Right lobe of liver (tissue), 6 donors: ENCODE results near the gene HNRNPA1L2. TPM values are rescaled to one million over a fixed set of nuclear protein-coding genes. Genes with fewer than 3 reads are reported as not detected.
A peak's percentile ranks its signal among the peaks of the same experiment; 100 is the strongest.
"Not testable (repeated sequence)": the region's sequence is repeated elsewhere in the genome, so short reads cannot be mapped to it uniquely, and the experiment has no call there.

Experiments
- ATAC-seq, 4 donors: fragments of 200-7000 bp; cut with Tn5 transposase; one replicate each; pipeline ENCODE4 v1.9.1; 2020; ENCODE audit warnings: mild to moderate bottlenecking in 4 of 4, moderate library complexity in 4 of 4
- DNase-seq, 3 donors: peaks; one replicate each; pipeline ENCODE4 v3.0.0-alpha.2; 2020
- H3K27ac ChIP-seq, 3 donors: fragments of 200-600 bp; one replicate each; pipeline ENCODE4 v1.8.0; 2022
- H3K27me3 ChIP-seq, 2 donors: fragments of 200-600 bp; one replicate each; pipeline ENCODE4 v1.8.0; 2022
- H3K36me3 ChIP-seq, 4 donors: fragments of 200-600 bp; sonication (generic) in 1 of 4; one replicate each; pipeline versions ENCODE4 v1.5.1 to v1.8.0; 2017 to 2022; ENCODE audit warnings: control low read depth in 1 of 4
- H3K4me1 ChIP-seq, 4 donors: fragments of 200-600 bp; sonication (generic) in 1 of 4; one replicate each; pipeline versions ENCODE4 v1.5.1 to v1.8.0; 2017 to 2022; ENCODE audit warnings: control low read depth in 1 of 4
- H3K4me3 ChIP-seq, 3 donors: fragments of 200-600 bp; one replicate each; pipeline ENCODE4 v1.8.0; 2022
- H3K9me3 ChIP-seq, 4 donors: fragments of 200-600 bp; sonication (generic) in 1 of 4; one replicate each; pipeline versions ENCODE4 v1.5.1 to v1.8.0; 2017 to 2022; ENCODE audit warnings: control low read depth in 1 of 4
- POLR2A ChIP-seq: fragments of 450-650 bp; IDR thresholded peaks from one replicate; pipeline ENCODE4 v1.6.1; 2017; ENCODE audit warnings: antibody characterized with exemption, mild to moderate bottlenecking
- WGBS: methylation state at CpG from one replicate; pipeline ENCODE4 v1.1.6; 2018; ENCODE audit warnings: low coverage, low lambda C conversion rate; ENCODE audit not compliant: insufficient coverage; ENCODE audit errors: missing lambda C conversion rate; 5-methylcytosine and 5-hydroxymethylcytosine counted together
- intact Hi-C, 2 donors: fragments of 100-400 bp; cut with DNase I; formaldehyde crosslinking; loops; one replicate each; pipeline versions ENCODE4 v1.11.2 to v1.14.1; 2022
- total RNA-seq, 6 experiments: library from RNA; depleted of rRNA in 2 of 6; stranded (reverse); fragments of >200 nt in 2 of 6; fragmentation: NEBNext Ultra II Directional in 3 of 6; extraction: Animal tissue kit (Norgen Biotek cat#: 25700) in 3 of 6; gene quantifications; one replicate each; pipeline versions ENCODE4 v1.1.0 to v1.2.4, GENCODE V29; 2016 to 2023
- TF ChIP-seq, protein P1 (sequence below), 4 donors: fragments of 200-600 bp in 3 of 4; fragments of 450-650 bp in 1 of 4; IDR thresholded peaks; one replicate each; pipeline versions ENCODE4 v1.5.1 to v1.8.0; 2016 to 2022; ENCODE audit warnings: antibody characterized with exemption in 4 of 4, mild to moderate bottlenecking in 2 of 4
- donor health status: DM: no; HTN: yes; CAD: no.
- donor health status: DM: no; HTN: no; CAD: no.
- donor health status: DM: no; HTN: no; CAD: no.
- donor health status: DM: no; HTN: yes; CAD: no.
- donor health status: DM: no; HTN: yes; CAD: no.

HNRNPA1L2 gene
- total RNA-seq, 6 experiments from 2014 or later = 0.31 to 1.9 (median 1.2) TPM

DNA sequence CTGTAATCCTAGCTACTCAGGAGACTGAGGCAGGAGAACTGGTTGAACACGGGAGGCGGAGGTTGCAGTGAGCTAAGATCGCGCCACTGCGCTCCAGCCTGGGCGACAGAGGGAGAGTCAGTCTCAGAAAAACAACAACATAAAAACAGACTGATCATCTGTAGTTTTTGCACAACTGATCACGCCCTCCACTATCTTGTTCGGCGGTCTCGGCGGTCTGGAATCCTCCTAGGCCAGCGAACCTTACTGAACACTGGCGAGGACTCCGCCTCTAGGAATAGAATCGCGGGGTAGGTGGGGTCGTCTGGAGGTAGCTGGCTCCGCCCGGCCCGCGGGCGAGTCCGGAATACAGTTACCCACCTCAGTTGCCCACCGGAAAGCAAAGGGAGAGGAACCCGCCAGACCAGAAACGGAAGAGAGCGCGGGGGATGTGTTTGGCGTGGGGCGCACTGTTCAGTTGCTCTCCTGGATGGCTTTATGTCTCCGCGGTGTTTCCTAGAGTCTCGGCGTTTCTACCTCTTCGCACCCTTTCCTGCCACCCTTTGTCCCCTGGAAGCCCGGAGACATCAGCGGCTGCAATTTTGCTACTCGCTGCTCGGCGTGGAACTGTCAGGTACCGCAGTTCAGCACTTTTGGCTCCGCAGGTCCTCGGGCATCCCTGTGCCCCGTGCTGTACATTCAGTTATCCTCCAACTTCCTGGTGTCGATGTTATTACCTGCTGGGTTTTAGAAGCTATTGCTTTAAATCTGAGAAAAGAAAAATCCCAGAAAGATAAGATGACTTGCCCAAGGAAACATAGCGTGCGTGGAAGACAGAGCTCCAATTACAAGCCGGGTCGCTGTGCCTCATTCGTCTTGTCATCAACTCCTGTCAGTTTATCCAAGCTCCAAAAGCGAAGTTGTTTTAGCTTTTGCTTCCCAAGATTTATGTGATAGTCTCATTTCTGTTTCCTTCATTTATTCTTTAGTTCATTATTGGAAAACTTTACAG lies 24.9 kb upstream of the HNRNPA1L2 start:
- H3K9me3 ChIP-seq = no peaks in the 10 kb centered on the region
- H3K4me1 ChIP-seq = no peaks in the 10 kb centered on the region
- TF ChIP-seq POLR2A = peak; percentile 41
- TF ChIP-seq, protein P1, sequence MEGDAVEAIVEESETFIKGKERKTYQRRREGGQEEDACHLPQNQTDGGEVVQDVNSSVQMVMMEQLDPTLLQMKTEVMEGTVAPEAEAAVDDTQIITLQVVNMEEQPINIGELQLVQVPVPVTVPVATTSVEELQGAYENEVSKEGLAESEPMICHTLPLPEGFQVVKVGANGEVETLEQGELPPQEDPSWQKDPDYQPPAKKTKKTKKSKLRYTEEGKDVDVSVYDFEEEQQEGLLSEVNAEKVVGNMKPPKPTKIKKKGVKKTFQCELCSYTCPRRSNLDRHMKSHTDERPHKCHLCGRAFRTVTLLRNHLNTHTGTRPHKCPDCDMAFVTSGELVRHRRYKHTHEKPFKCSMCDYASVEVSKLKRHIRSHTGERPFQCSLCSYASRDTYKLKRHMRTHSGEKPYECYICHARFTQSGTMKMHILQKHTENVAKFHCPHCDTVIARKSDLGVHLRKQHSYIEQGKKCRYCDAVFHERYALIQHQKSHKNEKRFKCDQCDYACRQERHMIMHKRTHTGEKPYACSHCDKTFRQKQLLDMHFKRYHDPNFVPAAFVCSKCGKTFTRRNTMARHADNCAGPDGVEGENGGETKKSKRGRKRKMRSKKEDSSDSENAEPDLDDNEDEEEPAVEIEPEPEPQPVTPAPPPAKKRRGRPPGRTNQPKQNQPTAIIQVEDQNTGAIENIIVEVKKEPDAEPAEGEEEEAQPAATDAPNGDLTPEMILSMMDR (IDR thresholded peaks at IDR 0.05) = no peak
- intact Hi-C loops = no loop called here
- peak overlapping the region; percentile 24 to 38 (median 27) for H3K27ac ChIP-seq
- DNase-seq = peak; percentile 70 to 74 (median 71)
- ATAC-seq = peak; percentile 97 to 98 (median 98)
- H3K27me3 ChIP-seq = no peaks in the 10 kb centered on the region
- H3K36me3 ChIP-seq = peaks cover 0 to 2% (median 0%) of the 10 kb centered on the region in 4 donors
- peak overlapping the region; percentile 63 to 73 (median 65) for H3K4me3 ChIP-seq
- 2% methylated on average over 27 of the region's 51 CpGs for WGBS

DNA sequence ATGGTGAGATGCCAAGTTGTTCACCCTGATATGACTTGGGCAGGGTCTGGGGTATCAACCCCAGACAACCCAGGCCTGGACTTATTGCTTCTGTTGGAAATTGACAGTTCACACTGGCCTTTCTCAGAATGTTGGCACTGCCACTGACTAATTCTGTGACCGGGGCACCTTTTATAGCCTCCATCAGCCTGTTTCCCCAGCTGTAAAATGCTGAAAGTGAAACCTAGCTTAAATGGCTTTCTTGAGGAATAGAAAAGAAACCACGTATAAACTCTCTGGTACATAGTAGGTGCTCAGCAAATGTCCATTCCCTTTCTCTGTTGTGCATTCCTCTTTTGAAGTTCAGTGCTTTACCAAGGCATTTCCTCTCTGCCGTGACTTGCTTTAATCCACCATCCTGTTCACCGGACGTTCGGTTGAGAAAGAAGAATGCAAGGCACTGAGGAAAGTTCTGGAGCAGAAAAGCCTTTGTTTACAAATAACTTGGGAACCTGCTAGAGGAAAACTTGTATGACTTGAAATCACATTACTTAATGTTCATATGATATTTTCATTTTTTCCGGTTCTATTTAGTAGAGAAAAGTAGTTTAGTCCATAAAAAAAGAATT lies 11.0 kb upstream of the HNRNPA1L2 start:
- H3K36me3 ChIP-seq = peaks cover 0 to 16% (median under 1%) of the 10 kb centered on the region in 4 donors
- DNase-seq, H3K27ac ChIP-seq, intact Hi-C loops, H3K9me3 ChIP-seq, H3K4me3 ChIP-seq, H3K4me1 ChIP-seq, H3K27me3 ChIP-seq: not testable (repeated sequence)
- ATAC-seq = peak in 1 of 4 donors; percentile 13
- 49% methylated on average over 7 of the region's 7 CpGs for WGBS

DNA sequence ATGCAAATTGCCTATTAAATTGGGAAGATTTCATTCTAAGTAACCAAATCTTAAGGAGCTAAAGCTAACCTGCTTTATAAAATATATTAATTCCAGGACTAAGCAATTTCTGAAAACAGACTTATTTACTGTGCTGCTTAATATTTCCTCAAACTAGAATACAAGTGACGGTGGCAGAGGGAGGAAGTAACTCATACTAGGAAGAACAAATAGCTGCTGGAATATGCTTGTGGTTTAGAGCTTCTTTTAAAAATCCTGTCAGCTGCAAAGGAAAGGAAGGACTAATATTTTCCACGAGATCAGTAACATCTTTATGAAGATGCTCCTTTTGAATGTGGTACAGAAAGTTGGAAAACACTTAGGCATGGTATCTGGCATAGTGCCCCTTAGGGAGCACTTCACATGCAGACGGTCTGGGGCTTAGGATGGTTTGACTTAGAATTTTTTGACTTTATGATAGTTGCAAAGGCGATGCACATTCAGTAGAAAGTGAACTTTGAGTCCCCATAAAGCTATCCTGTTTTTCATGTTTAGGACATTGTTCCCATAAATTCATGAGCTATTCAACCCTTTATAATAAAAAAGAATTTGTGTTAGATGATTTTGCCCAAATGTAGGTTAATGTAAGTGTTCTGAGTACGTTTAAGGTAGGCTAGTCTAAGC lies 3.4 kb upstream of the HNRNPA1L2 start:
- WGBS = 76% methylated on average over 5 of the region's 5 CpGs
- TF ChIP-seq, protein P1 (IDR thresholded peaks at IDR 0.05) = no peak
- TF ChIP-seq POLR2A = no peak
- no peaks in the 10 kb centered on the region for H3K27me3 ChIP-seq
- ATAC-seq (no peak), DNase-seq (no peak)
- no peak overlapping the region for H3K4me3 ChIP-seq
- H3K9me3 ChIP-seq = no peaks in the 10 kb centered on the region
- no peaks in the 10 kb centered on the region for H3K4me1 ChIP-seq
- peaks cover 0 to 3% (median 0%) of the 10 kb centered on the region in 4 donors for H3K36me3 ChIP-seq
- intact Hi-C loops = no loop called here
- no peak overlapping the region for H3K27ac ChIP-seq

DNA sequence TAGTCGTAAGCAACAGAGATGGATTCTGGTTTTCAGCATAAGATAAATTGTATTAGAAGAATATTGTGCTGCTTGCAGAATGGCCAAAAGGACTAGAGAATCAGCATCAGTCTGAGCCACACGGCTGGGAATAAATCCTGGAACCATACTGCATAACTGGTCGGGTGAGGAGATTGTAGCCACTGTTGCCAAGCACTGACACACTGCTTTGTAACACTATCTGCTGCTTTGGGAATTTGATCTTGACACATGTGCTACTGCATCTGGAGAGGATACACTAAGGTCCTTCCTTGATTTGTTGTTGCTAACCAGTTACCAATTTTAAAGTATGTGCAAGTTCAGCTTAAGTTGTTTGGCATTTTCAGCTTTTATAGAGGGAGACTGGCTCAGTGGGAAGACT lies 1.9 kb downstream of the HNRNPA1L2 start:
- Histone ChIP-seq H3K9me3 (no peaks in the 10 kb centered on the region), H3K27ac (no peak overlapping the region), H3K4me3 (no peak overlapping the region), H3K36me3 (no peaks in the 10 kb centered on the region), H3K4me1 (no peaks in the 10 kb centered on the region), H3K27me3 (no peaks in the 10 kb centered on the region)
- DNase-seq (no peak), ATAC-seq (no peak)
- intact Hi-C loops = no loop called here
- 88% methylated on average over 3 of the region's 3 CpGs for WGBS
- TF ChIP-seq, protein P1 (IDR thresholded peaks at IDR 0.05) = no peak
- no peak for TF ChIP-seq POLR2A
